Measurements from ENCODE around the gene PCDHGA1. TPM values are rescaled to one million over a fixed set of nuclear protein-coding genes. Genes with fewer than 3 reads are reported as not detected.

The PCDHGA1 gene
- total RNA-seq, 1 donor from 2014 or later: 1.5 TPM

- peaks cover 35% of the 10 kb centered on the region for H4K20me1 ChIP-seq (ENCODE audit: low read depth)
- peaks cover 5% of the 10 kb centered on the region for H3K27me3 Mint-ChIP-seq (ENCODE audit: insufficient read depth, low read depth)
- DNase-seq (ENCODE audit: low spot score): peak; percentile 64
- peak overlapping the region; percentile 74 for H3K4me2 ChIP-seq
- no peak overlapping the region for H3K9ac ChIP-seq
- H3K4me3 Mint-ChIP-seq: peak overlapping the region; percentile 84
- H3K4me1 Mint-ChIP-seq: peaks cover 42% of the 10 kb centered on the region
- TF ChIP-seq EZH2phosphoT487 (IDR thresholded peaks at IDR 0.05) (no peak), EZH2 (IDR thresholded peaks at IDR 0.05) (no peak)
- TF ChIP-seq, protein P1, sequence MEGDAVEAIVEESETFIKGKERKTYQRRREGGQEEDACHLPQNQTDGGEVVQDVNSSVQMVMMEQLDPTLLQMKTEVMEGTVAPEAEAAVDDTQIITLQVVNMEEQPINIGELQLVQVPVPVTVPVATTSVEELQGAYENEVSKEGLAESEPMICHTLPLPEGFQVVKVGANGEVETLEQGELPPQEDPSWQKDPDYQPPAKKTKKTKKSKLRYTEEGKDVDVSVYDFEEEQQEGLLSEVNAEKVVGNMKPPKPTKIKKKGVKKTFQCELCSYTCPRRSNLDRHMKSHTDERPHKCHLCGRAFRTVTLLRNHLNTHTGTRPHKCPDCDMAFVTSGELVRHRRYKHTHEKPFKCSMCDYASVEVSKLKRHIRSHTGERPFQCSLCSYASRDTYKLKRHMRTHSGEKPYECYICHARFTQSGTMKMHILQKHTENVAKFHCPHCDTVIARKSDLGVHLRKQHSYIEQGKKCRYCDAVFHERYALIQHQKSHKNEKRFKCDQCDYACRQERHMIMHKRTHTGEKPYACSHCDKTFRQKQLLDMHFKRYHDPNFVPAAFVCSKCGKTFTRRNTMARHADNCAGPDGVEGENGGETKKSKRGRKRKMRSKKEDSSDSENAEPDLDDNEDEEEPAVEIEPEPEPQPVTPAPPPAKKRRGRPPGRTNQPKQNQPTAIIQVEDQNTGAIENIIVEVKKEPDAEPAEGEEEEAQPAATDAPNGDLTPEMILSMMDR (IDR thresholded peaks at IDR 0.05): no peak
- peaks cover 19% of the 10 kb centered on the region for H3K9me3 Mint-ChIP-seq
- H2AFZ ChIP-seq (replicated peaks): peak overlapping the region; percentile 3
- H3K27ac ChIP-seq: peak overlapping the region; percentile 31
- no peaks in the 10 kb centered on the region for H3K36me3 ChIP-seq
- H3K27ac Mint-ChIP-seq: peak overlapping the region; percentile 99
- peaks cover 34% of the 10 kb centered on the region for H3K4me1 ChIP-seq
- peaks cover 42% of the 10 kb centered on the region for H3K27me3 ChIP-seq
- H3K36me3 Mint-ChIP-seq: peaks cover 47% of the 10 kb centered on the region
- peaks cover 20% of the 10 kb centered on the region for H3F3A ChIP-seq (ENCODE audit: low read depth)
- H3K79me2 ChIP-seq (ENCODE audit: low read depth): no peaks in the 10 kb centered on the region
- H3K4me3 ChIP-seq: peak overlapping the region; percentile 36
- H3K9me3 ChIP-seq (ENCODE audit: low read depth): no peaks in the 10 kb centered on the region
Measured at GRCh38 chr5:141494761-141495452, 164.6 kb downstream of the PCDHGA1 start.

DNA sequence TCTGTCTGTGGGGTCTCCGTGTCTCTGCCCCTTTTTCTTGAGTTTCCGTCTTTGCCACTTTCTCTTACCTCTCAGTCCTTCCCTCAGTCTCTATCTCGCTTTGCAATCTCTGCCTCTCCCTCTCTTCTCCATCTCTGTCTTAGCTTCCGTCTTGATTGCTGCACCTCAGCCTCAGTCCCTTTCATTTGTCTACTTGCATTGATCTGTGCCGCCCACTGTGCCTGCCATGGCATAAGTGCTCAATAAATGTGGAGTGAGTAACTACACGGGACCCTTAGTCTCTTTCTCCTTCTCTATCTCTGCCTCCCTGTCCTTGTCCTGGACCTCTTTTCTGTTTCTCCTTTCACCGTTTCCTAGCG is 165.1 kb downstream of the PCDHGA1 start:
- Histone ChIP-seq H3F3A (ENCODE audit: low read depth) (peaks cover 20% of the 10 kb centered on the region), H3K27ac (peak overlapping the region; percentile 31), H3K4me1 (peaks cover 34% of the 10 kb centered on the region), H3K9ac (no peak overlapping the region), H3K9me3 (ENCODE audit: low read depth) (no peaks in the 10 kb centered on the region), H2AFZ (replicated peaks) (no peak overlapping the region), H3K79me2 (ENCODE audit: low read depth) (no peaks in the 10 kb centered on the region), H3K4me2 (peak overlapping the region; percentile 74), H3K36me3 (no peaks in the 10 kb centered on the region), H4K20me1 (ENCODE audit: low read depth) (peaks cover 33% of the 10 kb centered on the region), H3K4me3 (peak overlapping the region; percentile 36), H3K27me3 (peaks cover 37% of the 10 kb centered on the region)
- Mint-ChIP-seq H3K27me3 (ENCODE audit: insufficient read depth, low read depth) (peaks cover 5% of the 10 kb centered on the region), H3K4me1 (peaks cover 42% of the 10 kb centered on the region), H3K4me3 (peak overlapping the region; percentile 37), H3K36me3 (peaks cover 44% of the 10 kb centered on the region), H3K27ac (peak overlapping the region; percentile 81), H3K9me3 (peaks cover 14% of the 10 kb centered on the region)
- TF ChIP-seq EZH2 (IDR thresholded peaks at IDR 0.05) (no peak), EZH2phosphoT487 (IDR thresholded peaks at IDR 0.05) (no peak)
- TF ChIP-seq, protein P1 (IDR thresholded peaks at IDR 0.05): no peak
- DNase-seq (ENCODE audit: low spot score): no peak

DNA sequence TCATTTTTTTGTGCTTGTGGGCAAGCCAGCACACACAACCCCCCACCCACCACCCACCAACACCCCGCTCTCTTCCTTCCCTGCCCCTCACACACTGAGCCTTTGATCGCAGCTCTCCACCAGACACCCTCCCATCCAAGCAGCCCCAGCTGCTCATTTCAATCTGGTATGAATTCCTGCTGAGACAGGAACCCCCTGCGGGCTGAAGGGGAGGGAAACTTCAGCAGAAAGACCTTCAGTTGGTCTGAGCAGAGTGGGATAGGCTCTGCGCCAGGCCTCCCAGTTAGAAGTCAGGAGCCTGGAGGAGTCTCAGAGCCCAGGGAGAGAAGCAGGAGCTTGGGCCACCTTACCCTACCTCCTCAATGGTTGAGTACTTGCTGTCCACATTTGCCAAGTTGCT is 165.7 kb downstream of the PCDHGA1 start:
- H3K27ac Mint-ChIP-seq: peak overlapping the region; percentile 81
- H3K27me3 Mint-ChIP-seq (ENCODE audit: insufficient read depth, low read depth): peaks cover 5% of the 10 kb centered on the region
- H3K27ac ChIP-seq: no peak overlapping the region
- no peaks in the 10 kb centered on the region for H3K9me3 ChIP-seq (ENCODE audit: low read depth)
- no peak overlapping the region for H3K9ac ChIP-seq
- no peak overlapping the region for H3K4me3 ChIP-seq
- H3F3A ChIP-seq (ENCODE audit: low read depth): peaks cover 20% of the 10 kb centered on the region
- DNase-seq (ENCODE audit: low spot score): no peak
- H3K4me3 Mint-ChIP-seq: peak overlapping the region; percentile 74
- H3K4me2 ChIP-seq: peak overlapping the region; percentile 74
- H3K36me3 ChIP-seq: no peaks in the 10 kb centered on the region
- H3K4me1 ChIP-seq: peaks cover 34% of the 10 kb centered on the region
- H3K27me3 ChIP-seq: peaks cover 31% of the 10 kb centered on the region
- H3K36me3 Mint-ChIP-seq: peaks cover 39% of the 10 kb centered on the region
- H2AFZ ChIP-seq (replicated peaks): no peak overlapping the region
- no peaks in the 10 kb centered on the region for H3K79me2 ChIP-seq (ENCODE audit: low read depth)
- H3K4me1 Mint-ChIP-seq: peaks cover 42% of the 10 kb centered on the region
- peaks cover 27% of the 10 kb centered on the region for H4K20me1 ChIP-seq (ENCODE audit: low read depth)
- H3K9me3 Mint-ChIP-seq: peaks cover 8% of the 10 kb centered on the region
- TF ChIP-seq EZH2phosphoT487 (IDR thresholded peaks at IDR 0.05): no peak
- TF ChIP-seq, protein P1 (IDR thresholded peaks at IDR 0.05): no peak
- TF ChIP-seq EZH2 (IDR thresholded peaks at IDR 0.05): no peak
